Keratinocyte (primary cell): ENCODE measurements around the gene JSRP1. TPM values are rescaled to one million over a fixed set of nuclear protein-coding genes. Genes with fewer than 3 reads are reported as not detected.

Experiments used
- DNase-seq: peaks from one replicate; pipeline ENCODE4 v3.0.0-alpha.2; 2011; ENCODE audit warnings: low read depth, missing footprints, low spot score
- FAIRE-seq: peaks from 2 replicates; lab custom pipeline; 2011; peaks lifted over from hg19 to GRCh38; lab: Jason Lieb, UNC
- H2AFZ ChIP-seq: 2 replicates; pipeline ENCODE4 v1.6.0; 2012; ENCODE audit warnings: low read length, control low read depth, inconsistent platforms; ENCODE audit not compliant: control insufficient read depth
- H3K27ac ChIP-seq: 2 replicates; pipeline ENCODE4 v1.5.1; 2011; ENCODE audit warnings: low read length; ENCODE audit not compliant: control insufficient read depth, insufficient read depth
- H3K27me3 ChIP-seq: 3 replicates; pipeline ENCODE4 v1.6.0; 2011; ENCODE audit warnings: low read length; ENCODE audit not compliant: control insufficient read depth, insufficient read depth; ENCODE audit errors: extremely low read depth
- H3K36me3 ChIP-seq, 2 experiments: 2 replicates in 1 of 2; 3 replicates in 1 of 2; pipeline ENCODE4 v1.5.1; 2011; ENCODE audit warnings: low read length in 2 of 2, mild to moderate bottlenecking in 1 of 2; ENCODE audit not compliant: control insufficient read depth in 2 of 2, insufficient read depth in 2 of 2; ENCODE audit errors: extremely low read depth in 1 of 2
- H3K4me1 ChIP-seq: 3 replicates; pipeline ENCODE4 v1.5.1; 2011; ENCODE audit warnings: low read length; ENCODE audit not compliant: control insufficient read depth, insufficient read depth; ENCODE audit errors: extremely low read depth
- H3K4me2 ChIP-seq: 3 replicates; pipeline ENCODE4 v1.6.0; 2011; ENCODE audit warnings: low read depth, low read length; ENCODE audit not compliant: control insufficient read depth, insufficient read depth; ENCODE audit errors: extremely low read depth
- H3K4me3 ChIP-seq, 3 experiments: fragments of 200-600 bp in 1 of 3; sonication (generic) in 1 of 3; 2 replicates in 2 of 3; 3 replicates in 1 of 3; pipeline ENCODE4 v1.5.1; 2011 to 2016; ENCODE audit warnings: low read length in 3 of 3, mild to moderate bottlenecking in 3 of 3, control low read depth in 2 of 3, inconsistent platforms in 1 of 3, low read depth in 1 of 3, mixed read lengths in 1 of 3, mixed run types in 1 of 3, moderate library complexity in 1 of 3; ENCODE audit not compliant: control insufficient read depth in 2 of 3, insufficient read depth in 2 of 3; ENCODE audit errors: extremely low read depth in 1 of 3
- H3K79me2 ChIP-seq: 2 replicates; pipeline ENCODE4 v1.6.0; 2012; ENCODE audit warnings: low read length; ENCODE audit not compliant: control insufficient read depth, insufficient read depth
- H3K9ac ChIP-seq: 3 replicates; pipeline ENCODE4 v1.6.0; 2011; ENCODE audit warnings: low read length; ENCODE audit not compliant: control insufficient read depth, insufficient read depth; ENCODE audit errors: extremely low read depth
- H3K9me1 ChIP-seq: 3 replicates; pipeline ENCODE4 v1.6.0; 2011; ENCODE audit warnings: low read length; ENCODE audit not compliant: control insufficient read depth, insufficient read depth; ENCODE audit errors: extremely low read depth
- H3K9me3 ChIP-seq: 2 replicates; pipeline ENCODE4 v1.5.1; 2012; ENCODE audit warnings: low read depth, low read length; ENCODE audit not compliant: control insufficient read depth
- H4K20me1 ChIP-seq: 3 replicates; pipeline ENCODE4 v1.6.0; 2011; ENCODE audit warnings: low read length; ENCODE audit not compliant: control insufficient read depth, insufficient read depth; ENCODE audit errors: extremely low read depth
- CTCF ChIP-seq, 3 experiments: IDR thresholded peaks in 1 of 3; conservative IDR thresholded peaks in 1 of 3; optimal IDR thresholded peaks in 1 of 3; 2 replicates in 2 of 3; 3 replicates in 1 of 3; pipeline versions ENCODE3 to v1.5.1; 2011; ENCODE audit warnings: low read length in 3 of 3, mild to moderate bottlenecking in 3 of 3, moderate library complexity in 2 of 3, control low read depth in 1 of 3, inconsistent platforms in 1 of 3; ENCODE audit not compliant: insufficient read depth in 2 of 3; ENCODE audit errors: extremely low read depth in 1 of 3
- EZH2 ChIP-seq: IDR thresholded peaks from one replicate; pipeline ENCODE4 v1.6.1; 2012; ENCODE audit warnings: inconsistent platforms, mild to moderate bottlenecking, low read length, moderate library complexity
- dilution Hi-C: fragments of 300-500 bp; cut with MboI; formaldehyde crosslinking; loops from one replicate; pipeline ENCODE4 v1.7.0; 2020; ENCODE audit warnings: low sequenced_read_pairs; ENCODE audit not compliant: extremely low pct_ligation_motif_present
- polyA plus RNA-seq, 5 experiments: library from polyadenylated mRNA; depleted of rRNA in 3 of 5; stranded (reverse) in 3 of 5; stranded (forward) in 1 of 5; unstranded in 1 of 5; fragments of >200 nt; gene quantifications; 1 replicate in 1 of 5; 2 replicates in 3 of 5; 3 replicates in 1 of 5; pipeline versions ENCODE4 v1.2.1 to v1.2.3, GENCODE V29; 2011 to 2012; ENCODE audit warnings: missing spikeins in 2 of 5, low read depth in 1 of 5, low replicate concordance in 1 of 5

The JSRP1 gene
- polyA plus RNA-seq, 1 donor (not counting 4 experiments of a cell fraction or from before 2014, with no cell fraction given) = not detected

GRCh38 chr19:2300533-2300932, 44.3 kb upstream of the JSRP1 start:
- no peaks in the 10 kb centered on the region for H3K9me1 ChIP-seq
- dilution Hi-C loops = no loop called here
- no peak overlapping the region for H3K4me2 ChIP-seq
- H3K4me3 ChIP-seq = no peak overlapping the region
- no peak overlapping the region for H3K9ac ChIP-seq
- no peak overlapping the region for H3K27ac ChIP-seq
- no peaks in the 10 kb centered on the region for H3K9me3 ChIP-seq
- no peak overlapping the region for H2AFZ ChIP-seq
- H3K4me1 ChIP-seq = no peaks in the 10 kb centered on the region
- DNase-seq = no peak
- no peak for FAIRE-seq
- no peaks in the 10 kb centered on the region for H3K36me3 ChIP-seq
- TF ChIP-seq CTCF (optimal IDR thresholded peaks at IDR 0.05 in 1 of 3, IDR thresholded peaks at IDR 0.05 in 1 of 3, conservative IDR thresholded peaks at IDR 0.05 in 1 of 3; ENCODE audit: extremely low read depth in 1 of 3, insufficient read depth in 2 of 3, low read length in 3 of 3) (no peak), EZH2 (no peak)
- peaks cover 37% of the 10 kb centered on the region for H3K27me3 ChIP-seq
- no peaks in the 10 kb centered on the region for H4K20me1 ChIP-seq
- H3K79me2 ChIP-seq = no peaks in the 10 kb centered on the region

- no peaks in the 10 kb centered on the region for H3K9me3 ChIP-seq
- no peak overlapping the region for H3K27ac ChIP-seq
- no peak overlapping the region for H3K4me2 ChIP-seq
- no peak for TF ChIP-seq CTCF (optimal IDR thresholded peaks at IDR 0.05 in 1 of 3, IDR thresholded peaks at IDR 0.05 in 1 of 3, conservative IDR thresholded peaks at IDR 0.05 in 1 of 3; ENCODE audit: extremely low read depth in 1 of 3, insufficient read depth in 2 of 3, low read length in 3 of 3)
- no peak for TF ChIP-seq EZH2
- no peak overlapping the region for H2AFZ ChIP-seq
- no peaks in the 10 kb centered on the region for H3K4me1 ChIP-seq
- DNase-seq (no peak), FAIRE-seq (no peak)
- no peak overlapping the region for H3K9ac ChIP-seq
- H3K36me3 ChIP-seq = no peaks in the 10 kb centered on the region
- H3K4me3 ChIP-seq = no peak overlapping the region
- peaks cover 49% of the 10 kb centered on the region for H3K27me3 ChIP-seq
- no peaks in the 10 kb centered on the region for H3K79me2 ChIP-seq
- dilution Hi-C loops = no loop called here
- no peaks in the 10 kb centered on the region for H3K9me1 ChIP-seq
- H4K20me1 ChIP-seq = no peaks in the 10 kb centered on the region
Measured at GRCh38 chr19:2296141-2296540, 39.9 kb upstream of the JSRP1 start.
